ENCODE data around the gene GLCE. TPM values are rescaled to one million over a fixed set of nuclear protein-coding genes. Genes with fewer than 3 reads are reported as not detected.
A peak's percentile ranks its signal among the peaks of the same experiment; 100 is the strongest.

GLCE gene
- total and polyA plus RNA-seq, 11 donors = 4.0 to 14.3 (median 8.4) TPM

GRCh38 chr15:69271217-69271616 lies 110.8 kb downstream of the GLCE start:
- Histone ChIP-seq H3K4me3 (no peak overlapping the region), H3K27me3 (no peaks in the 10 kb centered on the region), H3K9me3 (no peaks in the 10 kb centered on the region), H3K4me1 (peaks cover 0 to 9% (median 0%) of the 10 kb centered on the region in 12 donors), H3K27ac (no peak overlapping the region), H3K36me3 (peaks cover 0 to 16% (median 6%) of the 10 kb centered on the region in 9 donors)
- intact Hi-C loops (cut with DNase I) = loop anchor here in 2 of 10 donors (10.0 kb wide), 1 partner anchor 124 kb away; no protein-coding TSS in a partner anchor
- TF ChIP-seq CTCF (IDR thresholded peaks at IDR 0.05) (no peak), POLR2A (IDR thresholded peaks at IDR 0.05) (no peak)
- ATAC-seq (no peak), DNase-seq (no peak)

- Histone ChIP-seq H3K4me1 (peaks cover 0 to 9% (median 0%) of the 10 kb centered on the region in 12 donors), H3K27me3 (no peaks in the 10 kb centered on the region), H3K9me3 (no peaks in the 10 kb centered on the region), H3K36me3 (peaks cover 0 to 16% (median 6%) of the 10 kb centered on the region in 9 donors), H3K27ac (no peak overlapping the region), H3K4me3 (no peak overlapping the region)
- TF ChIP-seq POLR2A (IDR thresholded peaks at IDR 0.05) (no peak), CTCF (IDR thresholded peaks at IDR 0.05) (no peak)
- WGBS, 4 donors = 64 to 74% (median 67%) methylated on average over 3 of the region's 3 CpGs
- intact Hi-C loops (cut with DNase I) = loop anchor here in 2 of 10 donors (10.0 kb wide), 1 partner anchor 123 kb away; no protein-coding TSS in a partner anchor
- DNase-seq (no peak), ATAC-seq (no peak)
Observed at GRCh38 chr15:69272139-69272538, 111.7 kb downstream of the GLCE start.

GRCh38 chr15:69272891-69273290 lies 112.5 kb downstream of the GLCE start:
- no peak overlapping the region for H3K27ac ChIP-seq
- H3K36me3 ChIP-seq = peaks cover 0 to 16% (median 6%) of the 10 kb centered on the region in 9 donors
- H3K4me3 ChIP-seq = no peak overlapping the region
- TF ChIP-seq POLR2A (IDR thresholded peaks at IDR 0.05) (no peak), CTCF (IDR thresholded peaks at IDR 0.05) (no peak)
- no peaks in the 10 kb centered on the region for H3K9me3 ChIP-seq
- no peak for DNase-seq
- ATAC-seq = no peak
- peaks cover 0 to 9% (median 0%) of the 10 kb centered on the region in 12 donors for H3K4me1 ChIP-seq
- 77 to 84% (median 82%) methylated on average over 6 of the region's 6 CpGs for WGBS, 4 donors
- H3K27me3 ChIP-seq = no peaks in the 10 kb centered on the region
- intact Hi-C loops (cut with DNase I) = loop anchor here in 2 of 10 donors (10.0 kb wide), 1 partner anchor 122 kb away; no protein-coding TSS in a partner anchor

- intact Hi-C loops (cut with DNase I) = loop anchor here in 2 of 10 donors (10.0 kb wide), 1 partner anchor 120 kb away; no protein-coding TSS in a partner anchor
- H3K4me3 ChIP-seq = no peak overlapping the region
- H3K27ac ChIP-seq = no peak overlapping the region
- no peaks in the 10 kb centered on the region for H3K27me3 ChIP-seq
- WGBS, 4 donors = 38 to 53% (median 42%) methylated on average over 4 of the region's 4 CpGs
- ATAC-seq (peak in 2 of 4 donors; percentile 76 to 79), DNase-seq (no peak)
- H3K36me3 ChIP-seq = no peaks in the 10 kb centered on the region
- no peak for TF ChIP-seq POLR2A (IDR thresholded peaks at IDR 0.05)
- TF ChIP-seq CTCF (IDR thresholded peaks at IDR 0.05) = no peak
- peaks cover 0 to 9% (median 0%) of the 10 kb centered on the region in 12 donors for H3K4me1 ChIP-seq
- no peaks in the 10 kb centered on the region for H3K9me3 ChIP-seq
Observed at GRCh38 chr15:69275074-69275670, 114.7 kb downstream of the GLCE start.

Data from heart left ventricle (tissue), 16 donors.